Hepatocyte (in vitro differentiated cells): Measurements from ENCODE around the gene ARL6.

ENCODE experiments used
- CTCF ChIP-seq: fragments of 200-600 bp; sonication (generic); IDR thresholded peaks from 2 replicates; pipeline ENCODE4 v1.5.1; 2016; ENCODE audit warnings: antibody characterized with exemption, mild to moderate bottlenecking; ENCODE audit not compliant: poor library complexity
- EZH2 ChIP-seq: fragments of 200-600 bp; sonication (generic); IDR thresholded peaks from 2 replicates; pipeline ENCODE4 v1.6.1; 2016; ENCODE audit warnings: antibody characterized with exemption, mild to moderate bottlenecking, borderline replicate concordance
- EZH2phosphoT487 ChIP-seq: fragments of 200-600 bp; sonication (generic); IDR thresholded peaks from one replicate; pipeline ENCODE4 v1.6.1; 2018; ENCODE audit warnings: antibody characterized with exemption, mild to moderate bottlenecking, low read depth, moderate library complexity; ENCODE audit not compliant: unreplicated experiment, severe bottlenecking

DNA sequence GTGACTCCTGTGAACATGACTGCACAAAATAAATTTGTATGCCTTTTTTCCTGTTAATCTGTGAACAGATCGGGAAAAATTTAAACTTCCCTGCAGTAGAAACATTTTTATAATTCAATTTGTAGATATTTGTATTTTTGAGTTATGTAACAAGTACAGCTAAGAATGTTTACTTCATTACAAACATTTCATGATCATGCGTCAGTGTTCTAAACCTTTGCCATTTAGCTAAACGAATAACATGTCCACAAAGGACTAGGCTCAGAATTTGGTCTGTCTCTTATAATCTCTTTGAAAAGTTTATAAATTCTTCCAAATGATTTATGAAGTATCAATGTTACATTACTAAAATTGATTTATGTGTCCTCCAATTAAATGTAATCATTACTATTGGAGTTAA is 39.9 kb downstream of the ARL6 start:
- TF ChIP-seq CTCF (no peak), EZH2 (no peak), EZH2phosphoT487 (no peak)
